MM.1S (cell line): ENCODE results near the gene SEPTIN11.

Source experiments
- DNase-seq: peaks from one replicate; pipeline ENCODE4 v3.0.0-alpha.2; 2015
- H2AFZ ChIP-seq: fragments of 300-600 bp; sonication (generic); 2 replicates; pipeline ENCODE4 v1.6.0; 2016; ENCODE audit warnings: antibody characterized with exemption, low read length
- H3F3A ChIP-seq: fragments of 300-600 bp; sonication (generic); 2 replicates; pipeline ENCODE4 v1.6.1; 2016; ENCODE audit warnings: mild to moderate bottlenecking, antibody characterized with exemption, low read length, moderate library complexity, mixed read lengths; ENCODE audit not compliant: insufficient read depth
- H3K27ac ChIP-seq: fragments of 300-600 bp; sonication (generic); 2 replicates; pipeline ENCODE4 v1.5.1; 2016; ENCODE audit warnings: mild to moderate bottlenecking, low read length
- H3K27me3 ChIP-seq: fragments of 300-600 bp; sonication (generic); replicated peaks from 2 replicates; pipeline ENCODE4 v1.6.0; 2016; ENCODE audit warnings: low read length; ENCODE audit not compliant: insufficient read depth
- H3K36me3 ChIP-seq: fragments of 300-600 bp; sonication (generic); replicated peaks from 2 replicates; pipeline ENCODE4 v1.6.1; 2016; ENCODE audit warnings: mild to moderate bottlenecking, low read length, mixed read lengths; ENCODE audit not compliant: insufficient read depth
- H3K4me1 ChIP-seq: fragments of 300-600 bp; sonication (generic); 2 replicates; pipeline ENCODE4 v1.6.1; 2016; ENCODE audit warnings: low read length, mixed read lengths
- H3K4me2 ChIP-seq: fragments of 300-600 bp; sonication (generic); 2 replicates; pipeline ENCODE4 v1.6.0; 2016; ENCODE audit warnings: low read depth, low read length
- H3K4me3 ChIP-seq: fragments of 300-600 bp; sonication (generic); 2 replicates; pipeline ENCODE4 v1.5.1; 2016; ENCODE audit warnings: low read length, mixed read lengths
- H3K79me2 ChIP-seq: fragments of 300-600 bp; sonication (generic); 2 replicates; pipeline ENCODE4 v1.6.1; 2016; ENCODE audit warnings: mixed run types, low read length, mixed read lengths
- H3K9ac ChIP-seq: fragments of 300-600 bp; sonication (generic); 2 replicates; pipeline ENCODE4 v1.6.1; 2016; ENCODE audit warnings: low read length, mixed read lengths
- H3K9me2 ChIP-seq: fragments of 300-600 bp; sonication (generic); replicated peaks from 2 replicates; pipeline ENCODE4 v1.6.1; 2016; ENCODE audit warnings: mild to moderate bottlenecking, low read length, mixed read lengths; ENCODE audit not compliant: insufficient read depth
- H3K9me3 ChIP-seq: fragments of 300-600 bp; sonication (generic); replicated peaks from 2 replicates; pipeline ENCODE4 v1.6.1; 2016; ENCODE audit warnings: mild to moderate bottlenecking, low read length, mixed read lengths; ENCODE audit not compliant: insufficient read depth
- H4K20me1 ChIP-seq: fragments of 300-600 bp; sonication (generic); 2 replicates; pipeline ENCODE4 v1.6.1; 2016; ENCODE audit warnings: mild to moderate bottlenecking, low read length, moderate library complexity, mixed read lengths; ENCODE audit not compliant: insufficient read depth
- EZH2 ChIP-seq: fragments of 300-600 bp; sonication (generic); optimal IDR thresholded peaks from 2 replicates; pipeline ENCODE3; 2017; ENCODE audit warnings: low read depth, mild to moderate bottlenecking, antibody characterized with exemption, low read length, mixed read lengths
- EZH2phosphoT487 ChIP-seq: fragments of 300-600 bp; sonication (generic); IDR thresholded peaks from 2 replicates; pipeline ENCODE4 v1.6.1; 2018; ENCODE audit warnings: antibody characterized with exemption, low read length
- TF ChIP-seq, protein P1 (sequence below): fragments of 300-600 bp; sonication (generic); IDR thresholded peaks from 2 replicates; pipeline ENCODE4 v1.5.1; 2016; ENCODE audit warnings: antibody characterized with exemption, low read length, mixed read lengths

The SEPTIN11 gene

DNA sequence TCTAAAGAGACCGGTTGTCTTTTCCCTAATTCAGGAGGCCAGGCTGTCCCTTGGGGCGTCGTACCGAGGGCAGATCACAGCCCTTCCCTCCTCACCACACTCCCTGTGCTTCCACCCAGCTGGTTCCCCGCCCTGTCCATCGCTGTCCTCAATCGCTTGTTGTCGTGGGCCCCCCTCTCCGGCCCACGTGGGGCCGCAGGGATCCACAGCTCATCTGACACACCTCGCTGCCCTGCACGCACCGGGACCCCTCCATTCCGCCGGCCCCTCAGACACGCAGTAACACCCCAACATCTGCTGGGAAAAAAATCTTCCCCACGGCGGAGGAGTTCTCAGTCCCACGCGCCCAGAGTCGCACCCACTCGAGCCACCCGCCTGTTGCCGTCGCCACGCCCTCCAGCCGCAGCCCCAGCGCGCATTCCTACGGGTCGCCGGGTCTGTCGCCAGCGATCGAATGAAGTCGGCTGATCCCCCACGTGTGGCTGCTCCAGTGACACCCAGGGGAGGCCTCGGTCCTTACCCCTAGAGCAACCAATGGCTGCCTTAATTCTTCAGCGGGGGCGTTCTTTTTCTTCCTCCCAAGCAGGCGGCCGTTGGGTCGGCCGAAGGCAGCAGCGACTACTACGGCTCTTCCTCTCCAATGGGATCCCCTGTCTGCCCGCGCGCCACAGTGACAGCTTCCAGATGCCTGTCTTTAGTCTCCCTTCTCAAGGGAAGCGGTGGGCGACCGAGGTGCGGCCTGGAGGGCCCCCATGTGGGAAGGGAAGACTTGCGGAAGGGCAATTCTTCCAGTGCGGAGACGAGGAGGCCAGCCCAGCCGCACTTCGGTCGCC is 893 bp upstream of the SEPTIN11 start:
- peak overlapping the region; percentile 95 for H2AFZ ChIP-seq
- H3K27ac ChIP-seq, result no peak overlapping the region
- H3K4me3 ChIP-seq, result peak overlapping the region; percentile 98
- H3K9me3 ChIP-seq, result no peaks in the 10 kb centered on the region
- no peaks in the 10 kb centered on the region for H3K9me2 ChIP-seq
- peaks cover 10% of the 10 kb centered on the region for H3K4me1 ChIP-seq
- H3K27me3 ChIP-seq, result no peaks in the 10 kb centered on the region
- DNase-seq, result no peak
- TF ChIP-seq, protein P1, sequence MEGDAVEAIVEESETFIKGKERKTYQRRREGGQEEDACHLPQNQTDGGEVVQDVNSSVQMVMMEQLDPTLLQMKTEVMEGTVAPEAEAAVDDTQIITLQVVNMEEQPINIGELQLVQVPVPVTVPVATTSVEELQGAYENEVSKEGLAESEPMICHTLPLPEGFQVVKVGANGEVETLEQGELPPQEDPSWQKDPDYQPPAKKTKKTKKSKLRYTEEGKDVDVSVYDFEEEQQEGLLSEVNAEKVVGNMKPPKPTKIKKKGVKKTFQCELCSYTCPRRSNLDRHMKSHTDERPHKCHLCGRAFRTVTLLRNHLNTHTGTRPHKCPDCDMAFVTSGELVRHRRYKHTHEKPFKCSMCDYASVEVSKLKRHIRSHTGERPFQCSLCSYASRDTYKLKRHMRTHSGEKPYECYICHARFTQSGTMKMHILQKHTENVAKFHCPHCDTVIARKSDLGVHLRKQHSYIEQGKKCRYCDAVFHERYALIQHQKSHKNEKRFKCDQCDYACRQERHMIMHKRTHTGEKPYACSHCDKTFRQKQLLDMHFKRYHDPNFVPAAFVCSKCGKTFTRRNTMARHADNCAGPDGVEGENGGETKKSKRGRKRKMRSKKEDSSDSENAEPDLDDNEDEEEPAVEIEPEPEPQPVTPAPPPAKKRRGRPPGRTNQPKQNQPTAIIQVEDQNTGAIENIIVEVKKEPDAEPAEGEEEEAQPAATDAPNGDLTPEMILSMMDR, result no peak
- no peak for TF ChIP-seq EZH2phosphoT487
- no peak for TF ChIP-seq EZH2
- H3K4me2 ChIP-seq, result peak overlapping the region; percentile 98
- H3K36me3 ChIP-seq, result no peaks in the 10 kb centered on the region
- peak overlapping the region; percentile 70; the same call in 1 of the 2 replicates for H3K9ac ChIP-seq
- no peaks in the 10 kb centered on the region for H3F3A ChIP-seq
- peaks cover 35% of the 10 kb centered on the region for H3K79me2 ChIP-seq
- H4K20me1 ChIP-seq, result no peaks in the 10 kb centered on the region

DNA sequence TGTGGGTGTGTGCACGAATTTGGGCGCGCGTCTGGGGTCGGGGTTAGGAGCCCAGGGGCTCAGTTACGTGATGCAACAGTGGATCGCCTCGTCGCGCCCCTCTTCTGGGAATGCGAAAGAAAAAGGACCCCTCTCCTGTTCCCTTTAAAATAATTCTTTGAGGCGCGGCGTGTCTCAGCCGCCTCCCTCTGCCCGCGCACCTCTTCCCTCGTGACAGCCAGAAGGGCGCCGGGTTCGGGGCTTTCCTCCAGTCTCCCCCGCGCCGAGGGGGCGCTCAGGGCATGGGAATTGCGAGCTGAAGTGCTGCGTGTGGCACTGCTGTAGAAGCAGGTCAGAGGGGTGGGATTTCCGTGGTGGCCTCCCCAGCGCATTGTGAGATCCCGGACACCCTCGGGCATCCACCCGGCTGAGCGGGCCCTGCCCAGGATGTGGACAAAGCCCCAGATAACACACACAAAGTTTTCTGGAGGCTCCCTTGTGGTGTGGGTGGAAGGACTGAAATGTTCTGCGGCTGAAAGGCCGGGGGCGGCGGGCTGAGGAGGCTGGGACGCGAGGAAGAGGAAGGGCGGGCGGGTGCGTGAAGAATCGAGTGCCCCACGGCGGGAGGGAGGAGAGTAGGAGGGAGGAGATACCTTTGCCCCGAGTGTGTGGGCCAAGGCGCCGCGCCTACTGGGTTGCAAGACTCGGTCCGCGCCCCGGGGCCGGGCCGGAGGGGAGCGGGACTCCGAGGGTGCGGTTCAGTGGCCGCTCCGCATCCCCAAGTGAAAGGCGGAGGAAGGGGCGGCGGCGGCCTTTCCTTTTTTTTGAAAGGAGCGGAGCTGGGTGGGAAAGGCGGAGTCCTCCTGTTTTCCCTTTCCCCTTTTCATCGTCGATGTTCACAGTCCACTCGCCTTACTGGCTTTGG is 752 bp downstream of the SEPTIN11 start:
- DNase-seq, result peak; percentile 44

DNA sequence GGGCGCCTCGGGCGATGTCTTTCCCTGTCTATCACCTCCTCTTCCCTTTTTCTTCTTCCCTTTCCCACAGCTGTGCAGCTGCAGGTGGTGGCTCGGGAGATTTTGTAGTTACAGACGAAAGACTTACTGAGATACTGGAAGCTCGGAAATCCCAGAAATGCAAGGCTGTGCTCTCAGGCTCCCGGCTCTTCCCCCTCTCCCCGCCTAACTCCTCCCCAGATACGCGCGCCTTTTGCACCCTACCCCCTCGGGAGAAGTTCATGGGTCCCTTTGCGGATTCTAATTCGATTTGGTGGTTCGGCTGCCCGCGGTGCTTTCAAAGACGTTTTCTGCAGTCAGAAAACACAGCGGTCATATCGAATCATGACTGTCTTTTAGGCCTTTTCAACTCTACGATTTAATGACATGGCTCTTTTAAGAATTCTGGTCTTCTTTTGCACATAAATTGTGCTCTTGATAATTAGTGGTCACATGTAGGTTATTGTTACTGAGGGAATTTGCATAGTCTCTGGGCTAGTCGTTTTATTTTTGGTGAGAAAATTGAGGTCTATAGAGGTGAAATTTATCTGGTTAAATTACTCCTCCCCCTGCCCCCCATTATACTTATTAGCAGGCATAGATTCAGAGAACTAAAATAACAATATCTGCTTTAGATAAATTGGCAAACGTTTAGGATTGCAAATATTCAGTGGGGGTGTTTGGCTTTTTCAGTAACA is 1.6 kb downstream of the SEPTIN11 start:
- Histone ChIP-seq H3K27ac (no peak overlapping the region), H2AFZ (peak overlapping the region; percentile 95), H3K79me2 (peaks cover 56% of the 10 kb centered on the region), H3K36me3 (no peaks in the 10 kb centered on the region), H3K9me3 (no peaks in the 10 kb centered on the region), H3K4me2 (peak overlapping the region; percentile 98), H3K9ac (peak overlapping the region; percentile 70; the same call in 1 of the 2 replicates), H3K9me2 (no peaks in the 10 kb centered on the region), H3K4me1 (peaks cover 10% of the 10 kb centered on the region), H3K27me3 (no peaks in the 10 kb centered on the region), H3F3A (no peaks in the 10 kb centered on the region), H3K4me3 (peak overlapping the region; percentile 98), H4K20me1 (no peaks in the 10 kb centered on the region)
- peak; percentile 12 for DNase-seq
- TF ChIP-seq, protein P1, result no peak
- TF ChIP-seq EZH2phosphoT487 (no peak), EZH2 (no peak)

More for the DNA sequence above, 752 bp downstream of the SEPTIN11 start:
- Histone ChIP-seq H4K20me1 (no peaks in the 10 kb centered on the region), H3K36me3 (no peaks in the 10 kb centered on the region), H3K4me1 (peaks cover 10% of the 10 kb centered on the region), H3K9me2 (no peaks in the 10 kb centered on the region), H3K27me3 (no peaks in the 10 kb centered on the region), H3K9ac (peak overlapping the region; percentile 70), H3K9me3 (no peaks in the 10 kb centered on the region), H3F3A (no peaks in the 10 kb centered on the region), H2AFZ (peak overlapping the region; percentile 95), H3K4me3 (peak overlapping the region; percentile 98), H3K4me2 (peak overlapping the region; percentile 98), H3K27ac (no peak overlapping the region), H3K79me2 (peaks cover 50% of the 10 kb centered on the region)
- TF ChIP-seq, protein P1, result no peak; the same call in 1 of the 2 replicates
- TF ChIP-seq EZH2phosphoT487 (no peak), EZH2 (no peak)
